Measurements from ENCODE around the gene SGCB.

GRCh38 chr4:52014903-52015302, 23.2 kb downstream of the SGCB start:
- no peak for TF ChIP-seq EZH2 (IDR thresholded peaks at IDR 0.05; ENCODE audit: low read length, missing control alignments)
- TF ChIP-seq CTCF (conservative IDR thresholded peaks at IDR 0.05 in 1 of 2, IDR thresholded peaks at IDR 0.05 in 1 of 2; ENCODE audit: low read depth in 1 of 2, low read length in 2 of 2) = no peak

Measured in fibroblast of lung (primary cell).